ENCODE results near the gene NTSR1. TPM values are rescaled to one million over a fixed set of nuclear protein-coding genes. Genes with fewer than 3 reads are reported as not detected.

The NTSR1 gene
- total RNA-seq, 1 experiment from 2014 or later, result 7.8 TPM

- no peaks in the 10 kb centered on the region for H3F3A ChIP-seq (ENCODE audit: low read length, unreplicated experiment)
- ATAC-seq, result no peak
- H3K4me2 ChIP-seq (ENCODE audit: low read length), result no peak overlapping the region
- H3K9ac ChIP-seq (ENCODE audit: low read length), result no peak overlapping the region
- intact Hi-C loops (cut with micrococcal nuclease), result no loop called here
- TF ChIP-seq EZH2 (IDR thresholded peaks at IDR 0.05; ENCODE audit: low read length, unreplicated experiment), result no peak
- no peak for TF ChIP-seq EZH2phosphoT487 (IDR thresholded peaks at IDR 0.05; ENCODE audit: borderline replicate concordance, low read length)
- TF ChIP-seq CTCF (conservative IDR thresholded peaks at IDR 0.05; ENCODE audit: low read depth, low read length), result no peak
- no peak overlapping the region for H3K27ac ChIP-seq (ENCODE audit: low read length)
- no peak for DNase-seq
- no TSS peak for BruUV-seq (replicated peaks)
- H2AFZ ChIP-seq (ENCODE audit: low read length), result no peak overlapping the region
- H4K20me1 ChIP-seq (ENCODE audit: low read length), result no peaks in the 10 kb centered on the region
- no peaks in the 10 kb centered on the region for H3K27me3 ChIP-seq (ENCODE audit: low read length)
- peaks cover 7% of the 10 kb centered on the region for H3K4me1 ChIP-seq (ENCODE audit: insufficient read depth, low read length)
- POLR2A ChIA-PET (ENCODE audit: unreplicated experiment), result no interaction called here
- H3K79me2 ChIP-seq (ENCODE audit: low read length), result no peaks in the 10 kb centered on the region
- CTCF ChIA-PET, result no interaction called here
- no peak overlapping the region for H3K4me3 ChIP-seq (ENCODE audit: low read length)
- no peaks in the 10 kb centered on the region for H3K9me2 ChIP-seq (replicated peaks; ENCODE audit: low read length)
- H3K36me3 ChIP-seq (ENCODE audit: low read depth, low read length), result no peaks in the 10 kb centered on the region
- H3K9me3 ChIP-seq (ENCODE audit: low read length), result no peaks in the 10 kb centered on the region
Measured at GRCh38 chr20:62745952-62746288, 37.3 kb downstream of the NTSR1 start.

GRCh38 chr20:62748311-62748710 is 39.7 kb downstream of the NTSR1 start:
- Histone ChIP-seq H3K4me2 (ENCODE audit: low read length) (no peak overlapping the region), H3K9me3 (ENCODE audit: low read length) (no peaks in the 10 kb centered on the region), H3K9ac (ENCODE audit: low read length) (no peak overlapping the region), H3K27me3 (ENCODE audit: low read length) (no peaks in the 10 kb centered on the region), H2AFZ (ENCODE audit: low read length) (no peak overlapping the region), H3K4me3 (ENCODE audit: low read length) (no peak overlapping the region), H3K4me1 (ENCODE audit: insufficient read depth, low read length) (no peaks in the 10 kb centered on the region), H3K79me2 (ENCODE audit: low read length) (no peaks in the 10 kb centered on the region), H4K20me1 (ENCODE audit: low read length) (no peaks in the 10 kb centered on the region), H3K9me2 (replicated peaks; ENCODE audit: low read length) (no peaks in the 10 kb centered on the region), H3K27ac (ENCODE audit: low read length) (no peak overlapping the region), H3K36me3 (ENCODE audit: low read depth, low read length) (no peaks in the 10 kb centered on the region), H3F3A (ENCODE audit: low read length, unreplicated experiment) (no peaks in the 10 kb centered on the region)
- CTCF ChIA-PET, result no interaction called here
- ATAC-seq, result no peak
- POLR2A ChIA-PET (ENCODE audit: unreplicated experiment), result no interaction called here
- no peak for TF ChIP-seq CTCF (conservative IDR thresholded peaks at IDR 0.05; ENCODE audit: low read depth, low read length)
- DNase-seq, result no peak
- intact Hi-C loops (cut with micrococcal nuclease), result no loop called here
- BruUV-seq (replicated peaks), result no TSS peak

- no peak for DNase-seq
- no peaks in the 10 kb centered on the region for H3K79me2 ChIP-seq (ENCODE audit: low read length)
- POLR2A ChIA-PET (ENCODE audit: unreplicated experiment), result no interaction called here
Measured at GRCh38 chr20:62749851-62750445, 41.3 kb downstream of the NTSR1 start.

More at GRCh38 chr20:62749851-62750445, 41.3 kb downstream of the NTSR1 start:
- BruUV-seq (replicated peaks), result no TSS peak
- Histone ChIP-seq H3F3A (ENCODE audit: low read length, unreplicated experiment) (no peaks in the 10 kb centered on the region), H4K20me1 (ENCODE audit: low read length) (no peaks in the 10 kb centered on the region), H3K4me2 (ENCODE audit: low read length) (no peak overlapping the region), H3K9me3 (ENCODE audit: low read length) (no peaks in the 10 kb centered on the region), H3K9me2 (replicated peaks; ENCODE audit: low read length) (no peaks in the 10 kb centered on the region), H3K4me3 (ENCODE audit: low read length) (no peak overlapping the region), H3K27me3 (ENCODE audit: low read length) (no peaks in the 10 kb centered on the region), H2AFZ (ENCODE audit: low read length) (no peak overlapping the region), H3K4me1 (ENCODE audit: insufficient read depth, low read length) (no peaks in the 10 kb centered on the region), H3K9ac (ENCODE audit: low read length) (no peak overlapping the region), H3K36me3 (ENCODE audit: low read depth, low read length) (no peaks in the 10 kb centered on the region), H3K27ac (ENCODE audit: low read length) (no peak overlapping the region)
- intact Hi-C loops (cut with micrococcal nuclease), result no loop called here
- no peak for ATAC-seq
- CTCF ChIA-PET, result interaction anchor here (0.5 kb wide), 1 partner anchor 38 kb away, joined by 3 read pairs; no protein-coding TSS in a partner anchor
- TF ChIP-seq EZH2 (IDR thresholded peaks at IDR 0.05; ENCODE audit: low read length, unreplicated experiment) (no peak), EZH2phosphoT487 (IDR thresholded peaks at IDR 0.05; ENCODE audit: borderline replicate concordance, low read length) (no peak), CTCF (conservative IDR thresholded peaks at IDR 0.05; ENCODE audit: low read depth, low read length) (no peak)
